Limb (tissue), 2 donors: ENCODE measurements around the gene UBE2E2.
"Not testable (repeated sequence)": the region's sequence is repeated elsewhere in the genome, so short reads cannot be mapped to it uniquely, and the experiment has no call there.

Experiments
- DNase-seq, 2 donors: peaks; one replicate each; pipeline ENCODE4 v3.0.0-alpha.2; 2016; ENCODE audit errors: extremely low spot score in 2 of 2

UBE2E2 gene

GRCh38 chr3:23325466-23326065 lies 122.4 kb downstream of the UBE2E2 start:
- no peak for DNase-seq

GRCh38 chr3:23329471-23330105 lies 126.5 kb downstream of the UBE2E2 start:
- no peak for DNase-seq

- DNase-seq: no peak
Measured at GRCh38 chr3:23330568-23330967, 127.4 kb downstream of the UBE2E2 start.

GRCh38 chr3:23331141-23331935 lies 128.2 kb downstream of the UBE2E2 start:
- DNase-seq: no peak

GRCh38 chr3:23333633-23334032 lies 130.5 kb downstream of the UBE2E2 start:
- DNase-seq: no peak

GRCh38 chr3:23336853-23337252 lies 133.7 kb downstream of the UBE2E2 start:
- not testable (repeated sequence) for DNase-seq

GRCh38 chr3:23341147-23341838 lies 138.2 kb downstream of the UBE2E2 start:
- DNase-seq: no peak

- DNase-seq: no peak
Measured at GRCh38 chr3:23342343-23342742, 139.2 kb downstream of the UBE2E2 start.

GRCh38 chr3:23343509-23343908 lies 140.4 kb downstream of the UBE2E2 start:
- no peak for DNase-seq

GRCh38 chr3:23344886-23345285 lies 141.8 kb downstream of the UBE2E2 start:
- no peak for DNase-seq

GRCh38 chr3:23349444-23349843 lies 146.3 kb downstream of the UBE2E2 start:
- DNase-seq: not testable (repeated sequence)

GRCh38 chr3:23356169-23356568 lies 153.0 kb downstream of the UBE2E2 start:
- no peak for DNase-seq

- DNase-seq: no peak
Measured at GRCh38 chr3:23356923-23357322, 153.8 kb downstream of the UBE2E2 start.

GRCh38 chr3:23359116-23359515 lies 156.0 kb downstream of the UBE2E2 start:
- DNase-seq: no peak

GRCh38 chr3:23365066-23365465 lies 161.9 kb downstream of the UBE2E2 start:
- no peak for DNase-seq

- DNase-seq: no peak
Measured at GRCh38 chr3:23368731-23369130, 165.6 kb downstream of the UBE2E2 start.

- DNase-seq: no peak
Measured at GRCh38 chr3:23372285-23372684, 169.2 kb downstream of the UBE2E2 start.

- no peak for DNase-seq
Measured at GRCh38 chr3:23376516-23377248, 173.6 kb downstream of the UBE2E2 start.

GRCh38 chr3:23377928-23378672 lies 175.0 kb downstream of the UBE2E2 start:
- DNase-seq: no peak

GRCh38 chr3:23383875-23384274 lies 180.7 kb downstream of the UBE2E2 start:
- DNase-seq: no peak

GRCh38 chr3:23385327-23385726 lies 182.2 kb downstream of the UBE2E2 start:
- DNase-seq: no peak
